GM12874 (cell line): ENCODE data around the gene CACNA1B.

Experiments
- CTCF ChIP-seq: IDR thresholded peaks from 2 replicates; pipeline ENCODE4 v1.5.1; 2011; ENCODE audit warnings: low read depth, mild to moderate bottlenecking, control low read depth, low read length, moderate library complexity; ENCODE audit not compliant: insufficient read depth

The CACNA1B gene

GRCh38 chr9:137969008-137969407 lies 91.4 kb downstream of the CACNA1B start:
- TF ChIP-seq CTCF: no peak

GRCh38 chr9:137969685-137970084 lies 92.1 kb downstream of the CACNA1B start:
- TF ChIP-seq CTCF: no peak

GRCh38 chr9:137970098-137970497 lies 92.5 kb downstream of the CACNA1B start:
- TF ChIP-seq CTCF: no peak

DNA sequence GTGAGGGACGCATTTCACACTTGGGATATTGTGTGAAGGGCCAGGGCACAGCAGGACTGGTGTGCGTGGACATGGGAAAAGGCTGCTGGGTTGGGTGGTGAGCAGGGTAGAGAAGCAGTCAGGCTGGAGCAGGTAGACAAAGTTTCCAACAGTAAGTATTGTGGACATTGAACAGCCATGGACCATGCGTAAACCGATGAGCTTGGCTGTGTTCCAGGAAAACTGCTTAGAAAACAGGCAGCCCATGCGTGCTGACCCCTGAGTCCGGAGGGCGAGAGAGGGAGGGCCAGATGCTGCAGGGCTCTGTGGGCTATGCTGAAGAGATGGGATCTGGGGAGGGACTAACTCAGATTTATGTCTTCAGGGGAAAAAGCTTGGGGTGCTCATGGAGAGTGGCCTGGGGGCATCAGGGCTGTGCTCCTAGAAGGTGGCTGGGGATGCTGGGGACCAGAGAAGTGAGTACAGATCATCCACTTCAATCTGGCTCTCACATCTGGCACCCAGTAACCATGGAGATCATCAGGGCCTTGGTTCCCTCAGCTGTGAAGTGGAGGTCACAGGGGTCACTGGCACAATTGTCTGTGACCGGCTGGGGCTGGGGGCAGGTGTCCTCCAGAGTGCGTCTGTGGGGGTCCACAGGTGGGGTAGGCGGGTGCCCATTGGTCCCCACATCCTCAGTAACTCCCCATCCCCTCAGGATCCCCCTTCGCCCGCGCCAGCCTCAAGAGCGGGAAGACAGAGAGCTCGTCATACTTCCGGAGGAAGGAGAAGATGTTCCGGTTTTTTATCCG lies 93.3 kb downstream of the CACNA1B start:
- no peak for TF ChIP-seq CTCF

DNA sequence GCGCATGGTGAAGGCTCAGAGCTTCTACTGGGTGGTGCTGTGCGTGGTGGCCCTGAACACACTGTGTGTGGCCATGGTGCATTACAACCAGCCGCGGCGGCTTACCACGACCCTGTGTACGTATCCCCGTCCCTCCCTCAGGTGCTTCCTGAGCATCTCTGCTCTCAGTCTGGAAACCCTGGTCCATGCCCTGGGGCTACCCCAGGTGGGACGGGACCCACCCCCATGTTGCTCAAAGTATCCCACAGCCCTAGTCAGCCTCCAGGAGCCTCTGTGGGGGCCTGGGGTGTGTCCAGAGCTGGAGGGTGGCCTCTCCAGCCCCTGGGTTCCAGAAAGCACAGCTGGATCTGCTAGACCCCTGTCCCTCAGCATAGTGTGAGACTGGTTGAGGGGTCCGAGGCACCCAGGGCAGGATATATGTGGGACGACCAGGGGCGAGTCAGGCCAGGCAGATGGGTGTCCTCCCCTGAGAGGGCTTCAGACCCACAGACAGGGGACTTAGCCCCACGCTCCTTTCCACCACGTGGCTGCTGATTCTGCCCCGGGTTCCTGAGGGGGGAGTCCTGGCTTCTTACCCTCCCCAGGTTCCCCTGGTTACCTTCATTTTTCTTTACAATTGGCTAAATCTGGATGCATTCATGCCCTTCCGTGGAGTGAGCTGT lies 94.0 kb downstream of the CACNA1B start:
- no peak for TF ChIP-seq CTCF

GRCh38 chr9:137972355-137972987 lies 94.9 kb downstream of the CACNA1B start:
- TF ChIP-seq CTCF: no peak

DNA sequence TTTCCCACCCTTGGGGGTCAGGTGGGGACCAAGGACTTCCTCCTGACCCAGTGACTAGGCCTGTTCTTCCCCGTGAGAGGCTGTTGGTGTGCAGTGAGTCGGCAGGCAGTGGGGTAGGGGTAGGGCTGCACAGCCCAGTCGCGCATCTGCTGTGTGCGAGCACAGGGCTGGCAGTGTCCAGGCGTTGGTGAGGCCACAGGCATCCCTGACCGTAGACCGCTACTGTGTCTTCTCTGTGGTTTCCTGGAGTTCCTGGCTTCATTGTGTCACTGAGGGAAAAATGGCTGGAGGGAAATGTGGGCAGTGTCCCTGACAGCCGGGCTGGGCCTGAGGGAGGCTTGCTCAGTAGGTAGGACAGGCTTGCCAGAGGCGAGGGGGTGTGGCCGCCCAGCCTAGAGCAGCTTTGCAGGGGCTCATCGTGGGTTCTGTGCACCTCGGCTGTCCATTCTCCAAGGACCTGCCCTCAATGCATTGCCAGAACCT lies 95.4 kb downstream of the CACNA1B start:
- TF ChIP-seq CTCF: no peak
